ENCODE data around the gene UCN2. TPM values are rescaled to one million over a fixed set of nuclear protein-coding genes. Genes with fewer than 3 reads are reported as not detected.

Gene UCN2
- total RNA-seq, 1 experiment from 2014 or later, result 0.68 TPM

GRCh38 chr3:48561045-48561736, 2.4 kb downstream of the UCN2 start:
- no peak overlapping the region for H3T11ph ChIP-seq (ENCODE audit: low read length)
- Mint-ChIP-seq H3K9me3 (no peaks in the 10 kb centered on the region; a peak in 1 of 5 replicates), H3K27ac (peak overlapping the region; percentile 54 to 95 (median 91); a peak in 4 of 7 replicates), H3K27me3 (ENCODE audit: low read depth) (peaks cover 2% of the 10 kb centered on the region; the same call in 1 of the 2 replicates), H3K4me3 (peak overlapping the region in 1 of 2 experiments; percentile 67; a peak in 3 of 5 replicates), H3K4me1 (peaks cover 42 to 52% of the 10 kb centered on the region in 2 experiments), H3K36me3 (ENCODE audit: insufficient read depth in 1 of 3, low read depth in 3 of 3) (peaks cover 0 to 4% (median 0%) of the 10 kb centered on the region in 3 experiments; a peak in 1 of 7 replicates)
- WGBS (ENCODE audit: extremely low coverage, insufficient read length, low lambda C conversion rate), result no CpG with 5 or more reads among the region's 21 CpGs
- no peak overlapping the region for H2AFZ ChIP-seq (ENCODE audit: low read length)
- H3K79me2 ChIP-seq (ENCODE audit: insufficient read depth, low read length), result no peaks in the 10 kb centered on the region
- DNase-seq, result peak; percentile 88
- H3K79me1 ChIP-seq (ENCODE audit: insufficient read depth, low read depth, low read length, poor library complexity, severe bottlenecking), result no peaks in the 10 kb centered on the region
- peaks cover 6% of the 10 kb centered on the region; the same call in 1 of the 2 replicates for H3K4me1 ChIP-seq (ENCODE audit: insufficient read depth, low read length)
- H4K20me1 ChIP-seq (ENCODE audit: control insufficient read depth, insufficient read depth, insufficient read length), result no peaks in the 10 kb centered on the region
- H2BK20ac ChIP-seq (ENCODE audit: low read depth, low read length, poor library complexity, severe bottlenecking), result no peak overlapping the region
- H4K91ac ChIP-seq (ENCODE audit: insufficient read length, low read depth, low read length), result no peak overlapping the region
- H3K14ac ChIP-seq (ENCODE audit: insufficient read depth, low read length), result no peak overlapping the region
- H3K4ac ChIP-seq (ENCODE audit: low read depth, low read length), result no peak overlapping the region
- peak overlapping the region; percentile 11 for H3K18ac ChIP-seq (ENCODE audit: insufficient read length, low read depth, low read length)
- H2BK15ac ChIP-seq (ENCODE audit: low read depth, low read length), result no peak overlapping the region
- H2BK5ac ChIP-seq (ENCODE audit: insufficient read length, low read length), result no peak overlapping the region
- H2AK5ac ChIP-seq (ENCODE audit: insufficient read length, low read length), result no peak overlapping the region
- H3K9me3 ChIP-seq (ENCODE audit: control insufficient read depth, low read depth, low read length), result no peaks in the 10 kb centered on the region
- no peak overlapping the region for H3K9ac ChIP-seq (ENCODE audit: extremely low read depth, insufficient read length, low read length)
- H4K5ac ChIP-seq (ENCODE audit: insufficient read length, low read depth, low read length), result no peak overlapping the region
- H3K4me2 ChIP-seq (ENCODE audit: insufficient read depth, insufficient read length, low read length), result peak overlapping the region; percentile 7
- no peak overlapping the region for H3K27ac ChIP-seq (ENCODE audit: insufficient read length, low read depth, low read length)
- TF ChIP-seq CTCF (conservative IDR thresholded peaks at IDR 0.05), result peak; percentile 47
- H4K8ac ChIP-seq (replicated peaks; ENCODE audit: insufficient read length, low read depth, low read length), result no peak overlapping the region
- no peak overlapping the region for H2BK12ac ChIP-seq (ENCODE audit: insufficient read length, low read depth, low read length)
- H2BK120ac ChIP-seq (ENCODE audit: low read depth, low read length, poor library complexity, severe bottlenecking), result no peak overlapping the region
- peaks cover 3% of the 10 kb centered on the region for H3K23me2 ChIP-seq (ENCODE audit: insufficient read length, low read depth, low read length, poor library complexity, severe bottlenecking)
- no peak overlapping the region for H3K23ac ChIP-seq (ENCODE audit: insufficient read length, low read depth, low read length)
- H3K27me3 ChIP-seq (ENCODE audit: insufficient read depth, low read length), result no peaks in the 10 kb centered on the region
- no peak overlapping the region for H3K56ac ChIP-seq (ENCODE audit: insufficient read length, low read depth, low read length)
